Endothelial cell of umbilical vein (primary cell): Measurements from ENCODE around the gene CD82. TPM values are rescaled to one million over a fixed set of nuclear protein-coding genes. Genes with fewer than 3 reads are reported as not detected.

Experiments
- BruUV-seq: library from RNA; stranded (reverse); fragments of 400-500 nt; replicated peaks from 2 replicates; lab custom pipeline; 2021; lab: Mats Ljungman, UMichigan
- CTCF ChIA-PET: fragments of 300-600, 350-600 bp; sonication (Branson Sonifier 250); formaldehyde crosslinking; loops from one replicate; lab custom pipeline; 2021; ENCODE audit warnings: antibody characterized with exemption, inconsistent platforms; lab: Charles Lee
- POLR2A ChIA-PET: fragments of 300-600, 350-600 bp; sonication (Branson Sonifier 250); formaldehyde crosslinking; loops from one replicate; lab custom pipeline; 2021; ENCODE audit warnings: antibody characterized with exemption, inconsistent platforms; lab: Charles Lee
- DNase-seq: peaks from one replicate; pipeline ENCODE4 v3.0.0-alpha.2; 2011; ENCODE audit warnings: low read depth, low spot score
- FAIRE-seq: peaks from 2 replicates; lab custom pipeline; 2011; peaks lifted over from hg19 to GRCh38; lab: Jason Lieb, UNC
- H2AFZ ChIP-seq: 2 replicates; pipeline ENCODE4 v1.6.0; 2012; ENCODE audit warnings: low read depth, low read length, control low read depth, inconsistent platforms
- H3K27ac ChIP-seq: 2 replicates; pipeline ENCODE4 v1.5.1; 2011; ENCODE audit warnings: low read depth, mild to moderate bottlenecking, control low read depth, low read length, moderate library complexity; ENCODE audit not compliant: insufficient read depth
- H3K27me3 ChIP-seq, 2 experiments: 2 replicates each; pipeline versions ENCODE4 v1.6.0 to v1.6.1; 2011; ENCODE audit warnings: low read length in 2 of 2, mixed read lengths in 1 of 2; ENCODE audit not compliant: control insufficient read depth in 2 of 2, insufficient read depth in 2 of 2
- H3K36me3 ChIP-seq, 2 experiments: 2 replicates in 1 of 2; 3 replicates in 1 of 2; pipeline ENCODE4 v1.5.1; 2011; ENCODE audit warnings: low read length in 2 of 2, mild to moderate bottlenecking in 1 of 2, moderate library complexity in 1 of 2; ENCODE audit not compliant: control insufficient read depth in 2 of 2, insufficient read depth in 2 of 2; ENCODE audit errors: extremely low read depth in 1 of 2
- H3K4me1 ChIP-seq: 3 replicates; pipeline ENCODE4 v1.5.1; 2011; ENCODE audit warnings: mild to moderate bottlenecking, low read length; ENCODE audit not compliant: control insufficient read depth, insufficient read depth; ENCODE audit errors: extremely low read depth
- H3K4me2 ChIP-seq: 2 replicates; pipeline ENCODE4 v1.6.1; 2011; ENCODE audit warnings: low read length, control low read depth, mixed read lengths; ENCODE audit not compliant: insufficient read depth
- H3K4me3 ChIP-seq, 3 experiments: fragments of 200-600 bp in 1 of 3; sonication (generic), shearing (Covaris generic) in 1 of 3; replicated peaks in 1 of 3; 2 replicates each; pipeline ENCODE4 v1.5.1; 2011 to 2016; ENCODE audit warnings: control low read depth in 3 of 3, low read length in 3 of 3, mild to moderate bottlenecking in 2 of 3, inconsistent platforms in 1 of 3, low read depth in 1 of 3, moderate library complexity in 1 of 3; ENCODE audit not compliant: insufficient read depth in 1 of 3
- H3K79me2 ChIP-seq: 2 replicates; pipeline ENCODE4 v1.6.0; 2012; ENCODE audit warnings: low read length, inconsistent platforms; ENCODE audit not compliant: control insufficient read depth, insufficient read depth
- H3K9ac ChIP-seq: replicated peaks from 2 replicates; pipeline ENCODE3; 2011; ENCODE audit warnings: low read length, control low read depth; ENCODE audit not compliant: insufficient read depth; ENCODE audit errors: extremely low read depth
- H3K9me1 ChIP-seq: replicated peaks from 3 replicates; pipeline ENCODE4 v1.6.0; 2011; ENCODE audit warnings: mild to moderate bottlenecking, low read length; ENCODE audit not compliant: control insufficient read depth, insufficient read depth; ENCODE audit errors: extremely low read depth
- H3K9me3 ChIP-seq: replicated peaks from 2 replicates; pipeline ENCODE4 v1.5.1; 2012; ENCODE audit warnings: low read length, inconsistent platforms; ENCODE audit not compliant: control insufficient read depth, insufficient read depth
- H4K20me1 ChIP-seq: replicated peaks from 2 replicates; pipeline ENCODE3; 2011; ENCODE audit warnings: mild to moderate bottlenecking, low read length; ENCODE audit not compliant: control insufficient read depth, insufficient read depth; ENCODE audit errors: extremely low read depth
- CTCF ChIP-seq, 2 donors: IDR thresholded peaks; 1 replicate in 1 of 2; 2 replicates in 1 of 2; pipeline ENCODE4 v1.5.1; 2011; ENCODE audit warnings: low read length in 2 of 2, mild to moderate bottlenecking in 2 of 2, moderate library complexity in 2 of 2, control low read depth in 1 of 2, inconsistent platforms in 1 of 2, low read depth in 1 of 2; ENCODE audit not compliant: insufficient read depth in 1 of 2; ENCODE audit errors: extremely low read depth in 1 of 2
- EZH2 ChIP-seq: IDR thresholded peaks from 2 replicates; pipeline ENCODE4 v1.6.1; 2012; ENCODE audit warnings: borderline replicate concordance, low read depth, mild to moderate bottlenecking, moderate library complexity, low read length, inconsistent platforms; ENCODE audit not compliant: severe bottlenecking
- POLR2A ChIP-seq: IDR thresholded peaks from 2 replicates; pipeline ENCODE4 v1.6.1; 2012; ENCODE audit warnings: low read depth, mild to moderate bottlenecking, control low read depth, low read length
- dilution Hi-C: fragments of 300-500 bp; cut with MboI; formaldehyde crosslinking; loops from one replicate; pipeline ENCODE4 v1.15.0; 2019; ENCODE audit warnings: low sequenced_read_pairs; ENCODE audit not compliant: extremely low pct_ligation_motif_present
- intact Hi-C: fragments of 100-400 bp; cut with micrococcal nuclease; formaldehyde crosslinking; loops from one replicate; pipeline ENCODE4 v1.10.0; 2022
- polyA plus RNA-seq, 4 experiments: library from polyadenylated mRNA; depleted of rRNA in 3 of 4; stranded (reverse) in 3 of 4; unstranded in 1 of 4; fragments of >200 nt; gene quantifications; 2 replicates each; pipeline versions ENCODE4 v1.2.1 to v1.2.3, GENCODE V29; 2011 to 2012; ENCODE audit warnings: missing spikeins in 1 of 4
- total RNA-seq: library from RNA; stranded (reverse); gene quantifications from 2 replicates; pipeline ENCODE4 v1.2.3, GENCODE V29; 2021

The CD82 gene
- total and polyA plus RNA-seq, 2 donors (not counting 3 experiments of a cell fraction or from before 2014, with no cell fraction given) = 17.9 to 25.2 TPM

DNA sequence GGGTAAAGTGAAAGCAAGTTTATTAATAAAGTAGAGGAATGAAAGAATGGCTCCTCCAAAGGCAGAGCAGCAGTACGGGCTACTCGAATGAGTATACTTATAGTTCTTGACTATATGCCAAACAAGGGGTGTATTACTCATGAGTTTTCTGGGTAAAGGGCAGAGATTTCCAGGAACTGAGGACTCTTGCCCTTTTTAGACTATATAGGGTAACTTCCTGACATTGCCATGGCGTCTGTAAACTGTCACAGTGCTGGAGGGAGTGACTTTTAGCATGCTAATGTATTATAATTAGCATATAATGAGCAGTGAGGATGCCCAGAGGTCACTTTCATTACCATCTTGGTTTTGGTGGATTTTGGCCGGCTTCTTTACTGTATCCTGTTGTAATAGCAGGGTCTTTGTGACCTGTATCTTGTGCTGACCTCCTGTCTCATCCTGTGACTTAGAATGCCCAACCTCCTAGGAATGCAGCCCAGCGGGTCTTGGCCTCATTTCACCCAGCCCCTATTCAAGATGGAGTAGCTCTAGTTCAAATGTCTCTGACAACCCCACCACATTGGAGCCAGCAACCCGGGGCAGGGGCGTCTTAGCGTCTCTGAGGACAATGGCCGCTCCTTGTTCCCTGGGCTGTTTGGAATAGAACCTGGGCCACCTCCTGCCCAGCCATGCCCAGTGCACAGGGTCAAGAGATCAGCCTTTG is 34.9 kb upstream of the CD82 start:
- CTCF ChIA-PET = interaction anchor here (1.3 to 2.3 kb wide), 2 partner anchors 9 to 397 kb away, joined by 4 to 7 read pairs; no protein-coding TSS in a partner anchor
- dilution Hi-C loops = no loop called here
- no peaks in the 10 kb centered on the region for H4K20me1 ChIP-seq
- no peaks in the 10 kb centered on the region for H3K9me3 ChIP-seq
- no peak overlapping the region for H3K27ac ChIP-seq
- no peaks in the 10 kb centered on the region for H3K9me1 ChIP-seq
- H3K79me2 ChIP-seq = no peaks in the 10 kb centered on the region
- no peak for DNase-seq
- H3K4me1 ChIP-seq = no peaks in the 10 kb centered on the region
- peaks cover 0 to 2% of the 10 kb centered on the region in 2 experiments for H3K27me3 ChIP-seq
- no TSS peak for BruUV-seq
- intact Hi-C loops = no loop called here
- H3K9ac ChIP-seq = no peak overlapping the region
- H3K4me3 ChIP-seq = no peak overlapping the region
- H2AFZ ChIP-seq = no peak overlapping the region
- TF ChIP-seq POLR2A (no peak), CTCF (IDR thresholded peaks at IDR 0.05; ENCODE audit: extremely low read depth in 1 of 2, insufficient read depth in 1 of 2, low read depth in 1 of 2, low read length in 2 of 2) (no peak)
- POLR2A ChIA-PET = no interaction called here
- FAIRE-seq = no peak
- H3K4me2 ChIP-seq = no peak overlapping the region
- H3K36me3 ChIP-seq = no peaks in the 10 kb centered on the region

- dilution Hi-C loops (no loop called here), intact Hi-C loops (no loop called here)
- Histone ChIP-seq H4K20me1 (no peaks in the 10 kb centered on the region), H3K27me3 (peaks cover 0 to 2% of the 10 kb centered on the region in 2 experiments), H3K36me3 (no peaks in the 10 kb centered on the region), H3K9me3 (no peaks in the 10 kb centered on the region), H3K27ac (no peak overlapping the region), H2AFZ (no peak overlapping the region), H3K9ac (no peak overlapping the region), H3K4me2 (no peak overlapping the region), H3K79me2 (no peaks in the 10 kb centered on the region), H3K4me1 (no peaks in the 10 kb centered on the region), H3K9me1 (no peaks in the 10 kb centered on the region), H3K4me3 (no peak overlapping the region)
- DNase-seq (no peak), FAIRE-seq (no peak)
- POLR2A ChIA-PET = no interaction called here
- CTCF ChIA-PET = interaction anchor here (1.6 kb wide), 1 partner anchor 7 kb away, joined by 3 read pairs; no protein-coding TSS in a partner anchor
- no TSS peak for BruUV-seq
- TF ChIP-seq EZH2 = no peak
These were observed 34.4 kb upstream of the CD82 start for GRCh38 chr11:44531116-44531504.
